ENCODE results near the gene CD40. TPM values are rescaled to one million over a fixed set of nuclear protein-coding genes. Genes with fewer than 3 reads are reported as not detected.

The CD40 gene
- total RNA-seq, 1 experiment from 2014 or later: 7.8 TPM

GRCh38 chr20:46171476-46171875 lies 53.4 kb downstream of the CD40 start:
- Mint-ChIP-seq H3K27ac (no peak overlapping the region), H3K36me3 (ENCODE audit: insufficient read depth in 1 of 3, low read depth in 3 of 3) (no peaks in the 10 kb centered on the region), H3K4me1 (no peaks in the 10 kb centered on the region), H3K9me3 (no peaks in the 10 kb centered on the region), H3K4me3 (no peak overlapping the region), H3K27me3 (ENCODE audit: low read depth) (peaks cover 74% of the 10 kb centered on the region)
- no peak overlapping the region for H3K4ac ChIP-seq (ENCODE audit: low read depth, low read length)
- H3K9me3 ChIP-seq (ENCODE audit: control insufficient read depth, low read depth, low read length): no peaks in the 10 kb centered on the region
- no peak overlapping the region for H2BK5ac ChIP-seq (ENCODE audit: insufficient read length, low read length)
- no CpG with 5 or more reads among the region's 2 CpGs for WGBS (ENCODE audit: extremely low coverage, insufficient read length, low lambda C conversion rate)
- no peaks in the 10 kb centered on the region for H3K79me2 ChIP-seq (ENCODE audit: insufficient read depth, low read length)
- H4K91ac ChIP-seq (ENCODE audit: insufficient read length, low read depth, low read length): no peak overlapping the region
- no peak for TF ChIP-seq CTCF (conservative IDR thresholded peaks at IDR 0.05)
- peaks cover 15% of the 10 kb centered on the region for H3K27me3 ChIP-seq (ENCODE audit: insufficient read depth, low read length)
- no peaks in the 10 kb centered on the region for H4K20me1 ChIP-seq (ENCODE audit: control insufficient read depth, insufficient read depth, insufficient read length)
- H3K27ac ChIP-seq (ENCODE audit: insufficient read length, low read depth, low read length): no peak overlapping the region
- H2BK15ac ChIP-seq (ENCODE audit: low read depth, low read length): no peak overlapping the region
- no peak overlapping the region for H3K56ac ChIP-seq (ENCODE audit: insufficient read length, low read depth, low read length)
- H4K5ac ChIP-seq (ENCODE audit: insufficient read length, low read depth, low read length): no peak overlapping the region
- H3K4me2 ChIP-seq (ENCODE audit: insufficient read depth, insufficient read length, low read length): no peak overlapping the region
- no peak overlapping the region for H3K14ac ChIP-seq (ENCODE audit: insufficient read depth, low read length)
- no peak overlapping the region for H3T11ph ChIP-seq (ENCODE audit: low read length)
- H2AK5ac ChIP-seq (ENCODE audit: insufficient read length, low read length): no peak overlapping the region
- no peak overlapping the region for H2AFZ ChIP-seq (ENCODE audit: low read length)
- H4K8ac ChIP-seq (replicated peaks; ENCODE audit: insufficient read length, low read depth, low read length): no peak overlapping the region
- H3K9ac ChIP-seq (ENCODE audit: extremely low read depth, insufficient read length, low read length): no peak overlapping the region
- H3K23ac ChIP-seq (ENCODE audit: insufficient read length, low read depth, low read length): no peak overlapping the region
- no peak overlapping the region for H2BK20ac ChIP-seq (ENCODE audit: low read depth, low read length, poor library complexity, severe bottlenecking)
- DNase-seq: no peak
- no peak overlapping the region for H3K18ac ChIP-seq (ENCODE audit: insufficient read length, low read depth, low read length)
- no peaks in the 10 kb centered on the region for H3K23me2 ChIP-seq (ENCODE audit: insufficient read length, low read depth, low read length, poor library complexity, severe bottlenecking)
- H3K79me1 ChIP-seq (ENCODE audit: insufficient read depth, low read depth, low read length, poor library complexity, severe bottlenecking): no peaks in the 10 kb centered on the region
- no peak overlapping the region for H2BK12ac ChIP-seq (ENCODE audit: insufficient read length, low read depth, low read length)
- no peak overlapping the region for H2BK120ac ChIP-seq (ENCODE audit: low read depth, low read length, poor library complexity, severe bottlenecking)
- no peaks in the 10 kb centered on the region for H3K4me1 ChIP-seq (ENCODE audit: insufficient read depth, low read length)
